Sigmoid colon (tissue), 7 donors: ENCODE measurements around the gene RITA1. TPM values are rescaled to one million over a fixed set of nuclear protein-coding genes. Genes with fewer than 3 reads are reported as not detected.

Source experiments
- DNase-seq: peaks from one replicate; pipeline ENCODE4 v3.0.0-alpha.2; 2019
- H3K27ac ChIP-seq, 4 donors: fragments of 200-600 bp; sonication (generic); one replicate each; pipeline ENCODE4 v1.5.1; 2016 to 2019; ENCODE audit warnings: mild to moderate bottlenecking in 1 of 4
- H3K27me3 ChIP-seq, 3 donors: fragments of 200-600 bp; sonication (generic); one replicate each; pipeline ENCODE4 v1.5.1; 2019; ENCODE audit warnings: mild to moderate bottlenecking in 1 of 3
- H3K36me3 ChIP-seq, 4 donors: fragments of 200-600 bp; sonication (generic); one replicate each; pipeline ENCODE4 v1.5.1; 2016 to 2019
- H3K4me1 ChIP-seq, 4 donors: fragments of 200-600 bp; sonication (generic); one replicate each; pipeline ENCODE4 v1.5.1; 2017 to 2019
- H3K4me3 ChIP-seq, 4 donors: fragments of 200-600 bp; sonication (generic); one replicate each; pipeline ENCODE4 v1.5.1; 2017 to 2019; ENCODE audit warnings: mild to moderate bottlenecking in 2 of 4, moderate library complexity in 1 of 4
- H3K9me3 ChIP-seq, 4 donors: fragments of 200-600 bp in 3 of 4; sonication (generic) in 3 of 4; one replicate each; pipeline versions ENCODE4 v1.5.1 to v1.6.1; 2013 to 2019
- EP300 ChIP-seq, 4 donors: sonication (generic); formaldehyde crosslinking; IDR thresholded peaks; one replicate each; pipeline ENCODE4 v1.6.1; 2017; ENCODE audit warnings: antibody characterized with exemption in 4 of 4
- POLR2AphosphoS5 ChIP-seq, 4 donors: sonication (generic); formaldehyde crosslinking; IDR thresholded peaks; one replicate each; pipeline ENCODE4 v1.6.1; 2017; ENCODE audit warnings: antibody characterized with exemption in 4 of 4
- WGBS, 2 donors: extraction: QIAGEN DNeasy Blood & Tissue Kit; methylation state at CpG; one replicate each; pipeline ENCODE4 v1.1.7; 2013; 5-methylcytosine and 5-hydroxymethylcytosine counted together
- intact Hi-C: fragments of 100-400 bp; cut with DNase I; formaldehyde crosslinking; loops from one replicate; pipeline ENCODE4 v1.15.1; 2023
- polyA plus RNA-seq, 3 donors: library from polyadenylated mRNA; stranded (reverse); fragments of 200-250 nt; gene quantifications; one replicate each; pipeline ENCODE4 v1.2.3, GENCODE V29; 2013
- small RNA-seq, 3 donors: library from RNA; depleted of rRNA; stranded (forward); fragments of <200 nt; gene quantifications; one replicate each; pipeline ENCODE3, GENCODE V24; 2016
- total RNA-seq, 4 donors: library from RNA; depleted of rRNA; stranded (reverse); fragments of >200 nt; gene quantifications; one replicate each; pipeline ENCODE4 v1.1.0, GENCODE V29; 2016
- TF ChIP-seq, protein P1 (sequence below), 4 experiments: fragments of 450-650 bp in 3 of 4; fragments of 200-600 bp in 1 of 4; IDR thresholded peaks; one replicate each; pipeline ENCODE4 v1.5.1; 2016 to 2019; ENCODE audit warnings: antibody characterized with exemption in 4 of 4, mild to moderate bottlenecking in 3 of 4, moderate library complexity in 2 of 4
- donor health status: healthy with polysubstance abuse.
- donor health status: Bipolar disorder and iron deficiency.
- donor health status: healthy.

Gene RITA1
- total and polyA plus RNA-seq, 7 donors, result 12.5 to 28.4 (median 16.5) TPM

DNA sequence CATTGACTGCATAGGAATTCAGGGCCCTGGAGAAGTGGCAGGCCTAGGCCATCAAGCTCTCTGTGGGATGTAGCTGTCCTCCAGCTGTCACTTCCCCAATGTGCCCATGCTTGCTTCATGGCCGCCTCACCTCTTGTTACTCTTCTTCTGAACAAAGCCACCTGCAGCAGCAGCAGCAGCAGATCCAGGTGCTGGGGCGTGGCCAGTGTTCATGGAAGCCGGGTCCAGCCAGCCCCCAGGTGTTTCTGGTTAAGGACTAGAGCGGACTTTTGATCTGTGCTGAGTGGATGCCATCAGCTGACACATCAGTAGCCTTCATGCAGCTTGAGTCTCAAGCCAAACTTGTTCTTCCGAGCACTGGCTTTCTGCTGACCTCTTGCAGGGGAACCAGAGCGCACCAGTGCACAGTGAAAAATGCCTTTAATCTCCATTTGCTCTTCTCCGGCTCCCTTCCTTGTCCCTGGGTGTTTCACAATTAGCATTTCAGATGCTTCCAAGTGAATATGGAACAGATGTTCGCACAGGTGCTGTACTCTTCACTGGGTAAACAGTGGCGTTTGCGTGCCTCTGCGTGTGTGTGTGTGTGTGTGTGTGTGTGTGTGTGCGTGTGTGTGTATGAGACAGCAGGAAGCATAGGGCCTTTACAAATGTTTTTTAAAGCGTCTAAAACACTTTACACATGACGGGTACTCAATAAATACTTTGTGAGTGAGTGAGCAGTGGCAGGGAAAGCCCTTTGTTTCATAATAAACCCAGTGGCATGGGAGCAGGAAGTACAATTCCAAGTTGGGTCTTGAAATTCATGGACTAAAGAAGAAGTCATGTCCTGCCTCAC, 55.9 kb downstream of the RITA1 start:
- Histone ChIP-seq H3K27ac (peak overlapping the region in 3 of 4 donors; percentile 3 to 33 (median 29)), H3K9me3 (no peaks in the 10 kb centered on the region), H3K36me3 (no peaks in the 10 kb centered on the region), H3K27me3 (no peaks in the 10 kb centered on the region), H3K4me3 (no peak overlapping the region), H3K4me1 (peaks cover 5 to 63% (median 43%) of the 10 kb centered on the region in 4 donors)
- intact Hi-C loops, result loop anchor here (10.0 kb wide), 1 partner anchor 57 kb away; the partner anchor contains the start of genes DDX54 and RITA1
- 14 to 56% methylated on average over 14 of the region's 14 CpGs for whole genome bisulfite sequencing, 2 donors
- DNase-seq, result no peak
- TF ChIP-seq POLR2AphosphoS5 (IDR thresholded peaks at IDR 0.05), result peak in 1 of 4 donors; percentile 19
- TF ChIP-seq, protein P1, sequence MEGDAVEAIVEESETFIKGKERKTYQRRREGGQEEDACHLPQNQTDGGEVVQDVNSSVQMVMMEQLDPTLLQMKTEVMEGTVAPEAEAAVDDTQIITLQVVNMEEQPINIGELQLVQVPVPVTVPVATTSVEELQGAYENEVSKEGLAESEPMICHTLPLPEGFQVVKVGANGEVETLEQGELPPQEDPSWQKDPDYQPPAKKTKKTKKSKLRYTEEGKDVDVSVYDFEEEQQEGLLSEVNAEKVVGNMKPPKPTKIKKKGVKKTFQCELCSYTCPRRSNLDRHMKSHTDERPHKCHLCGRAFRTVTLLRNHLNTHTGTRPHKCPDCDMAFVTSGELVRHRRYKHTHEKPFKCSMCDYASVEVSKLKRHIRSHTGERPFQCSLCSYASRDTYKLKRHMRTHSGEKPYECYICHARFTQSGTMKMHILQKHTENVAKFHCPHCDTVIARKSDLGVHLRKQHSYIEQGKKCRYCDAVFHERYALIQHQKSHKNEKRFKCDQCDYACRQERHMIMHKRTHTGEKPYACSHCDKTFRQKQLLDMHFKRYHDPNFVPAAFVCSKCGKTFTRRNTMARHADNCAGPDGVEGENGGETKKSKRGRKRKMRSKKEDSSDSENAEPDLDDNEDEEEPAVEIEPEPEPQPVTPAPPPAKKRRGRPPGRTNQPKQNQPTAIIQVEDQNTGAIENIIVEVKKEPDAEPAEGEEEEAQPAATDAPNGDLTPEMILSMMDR (IDR thresholded peaks at IDR 0.05), result no peak
- no peak for TF ChIP-seq EP300 (IDR thresholded peaks at IDR 0.05)

Small RNA genes lying within 50 kb of the gene (small RNA-seq; reads per million reads assigned to genes)
- gene MIR7106, result 0 reads per million in 3 donors
- gene RF00019, result 0 reads per million in 3 donors

Other genes starting within 250 kb of the RITA1 start
- 1 to 10 TPM; 1.8 to 8.9 (median 6.0) TPM for gene OAS3, start 247.2 kb upstream of the RITA1 start, total RNA-seq
- gene OAS3, start 247.2 kb upstream of the RITA1 start, polyA plus RNA-seq, result 10 to 100 TPM in 2 of 3 donors, 1 to 10 TPM in 1; 5.4 to 37.0 (median 10.6) TPM
- gene OAS2, start 207.2 kb upstream of the RITA1 start, total RNA-seq, result 1 to 10 TPM; 2.0 to 5.7 (median 2.9) TPM
- gene OAS2, start 207.2 kb upstream of the RITA1 start, polyA plus RNA-seq, result 10 to 100 TPM in 1 of 3 donors, 1 to 10 TPM in 2; 3.9 to 28.8 (median 6.0) TPM
- gene DTX1, start 129.0 kb upstream of the RITA1 start, total RNA-seq, result 1 to 10 TPM; 2.8 to 8.0 (median 3.4) TPM
- 10 to 100 TPM in 1 of 3 donors, 1 to 10 TPM in 2; 1.2 to 15.8 (median 3.0) TPM for gene DTX1, start 129.0 kb upstream of the RITA1 start, polyA plus RNA-seq
- gene RASAL1, start 50.0 kb upstream of the RITA1 start, total RNA-seq, result under 1 TPM in 2 of 4 donors, not detected in 2; under 0.01 to 0.28 TPM
- gene RASAL1, start 50.0 kb upstream of the RITA1 start, polyA plus RNA-seq, result 10 to 100 TPM in 1 of 3 donors, 1 to 10 TPM in 2; 3.0 to 10.5 (median 5.1) TPM
- gene CFAP73, start 36.0 kb upstream of the RITA1 start, total RNA-seq, result not detected
- gene CFAP73, start 36.0 kb upstream of the RITA1 start, polyA plus RNA-seq, result under 1 TPM; 0.42 to 0.60 (median 0.46) TPM
- 10 to 100 TPM; 24.5 to 47.4 (median 40.8) TPM for gene DDX54, start 243 bp upstream of the RITA1 start, total RNA-seq
- gene DDX54, start 243 bp upstream of the RITA1 start, polyA plus RNA-seq, result 10 to 100 TPM; 19.2 to 82.8 (median 25.4) TPM
- gene TPCN1, start 35.7 kb downstream of the RITA1 start, total RNA-seq, result 10 to 100 TPM; 25.7 to 51.5 (median 28.9) TPM
- 10 to 100 TPM in 1 of 3 donors, 1 to 10 TPM in 2; 6.0 to 51.0 (median 9.7) TPM for gene TPCN1, start 35.7 kb downstream of the RITA1 start, polyA plus RNA-seq
- gene SLC8B1, start 149.4 kb downstream of the RITA1 start, total RNA-seq, result 10 to 100 TPM; 13.6 to 31.3 (median 23.4) TPM
- gene SLC8B1, start 149.4 kb downstream of the RITA1 start, polyA plus RNA-seq, result 10 to 100 TPM in 2 of 3 donors, 1 to 10 TPM in 1; 8.4 to 38.5 (median 12.3) TPM
- 10 to 100 TPM; 13.2 to 39.1 (median 16.4) TPM for gene PLBD2, start 172.9 kb downstream of the RITA1 start, total RNA-seq
- gene PLBD2, start 172.9 kb downstream of the RITA1 start, polyA plus RNA-seq, result 10 to 100 TPM in 1 of 3 donors, 1 to 10 TPM in 2; 3.0 to 14.4 (median 8.3) TPM
- under 1 TPM in 1 of 4 donors, not detected in 3; 0.27 TPM for gene SDS, start 218.2 kb downstream of the RITA1 start, total RNA-seq
- 10 to 100 TPM in 1 of 3 donors, 1 to 10 TPM in 2; 2.9 to 23.6 (median 4.8) TPM for gene SDS, start 218.2 kb downstream of the RITA1 start, polyA plus RNA-seq
- gene SDSL, start 236.7 kb downstream of the RITA1 start, total RNA-seq, result 1 to 10 TPM in 2 of 4 donors, under 1 TPM in 2; 0.82 to 1.9 (median 0.95) TPM
- 10 to 100 TPM; 24.3 to 33.0 (median 32.6) TPM for gene SDSL, start 236.7 kb downstream of the RITA1 start, polyA plus RNA-seq